DOHH2 (cell line): ENCODE data around the gene GUK1.

ENCODE experiments used
- EZH2phosphoT487 ChIP-seq: fragments of 200-600 bp; sonication (generic); IDR thresholded peaks from 2 replicates; pipeline ENCODE4 v1.6.1; 2017; ENCODE audit warnings: borderline replicate concordance, mild to moderate bottlenecking, antibody characterized with exemption, low read length, moderate library complexity, mixed read lengths
- TF ChIP-seq, protein P1 (sequence below): fragments of 200-600 bp; sonication (generic); IDR thresholded peaks from one replicate; pipeline ENCODE4 v1.5.1; 2014; ENCODE audit warnings: antibody characterized with exemption, mild to moderate bottlenecking, low read depth, low read length; ENCODE audit not compliant: poor library complexity, severe bottlenecking

DNA sequence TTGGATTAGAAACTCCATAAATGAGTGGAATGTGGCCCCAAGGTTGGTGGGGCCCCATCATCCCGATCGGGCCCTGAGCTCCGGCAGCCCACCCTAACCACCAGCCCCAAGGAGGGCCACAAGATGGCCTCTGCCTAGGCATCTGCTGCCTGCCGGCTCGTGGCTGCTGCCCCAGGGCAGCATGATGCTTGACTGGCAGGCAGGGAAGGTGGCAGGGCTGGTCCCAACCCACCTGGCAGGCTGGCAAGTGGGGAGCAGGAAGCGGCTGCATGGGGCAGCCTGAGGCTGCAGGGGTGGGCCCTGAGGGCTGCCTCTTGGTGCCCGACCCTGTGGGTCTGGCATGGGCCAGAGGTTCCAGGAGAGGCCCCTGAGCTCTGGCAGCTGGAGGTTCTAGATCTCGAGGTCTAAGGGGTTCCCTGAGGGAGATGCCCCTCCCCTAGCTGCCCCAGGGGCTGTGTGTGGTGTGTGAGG, 8.9 kb downstream of the GUK1 start:
- TF ChIP-seq, protein P1, sequence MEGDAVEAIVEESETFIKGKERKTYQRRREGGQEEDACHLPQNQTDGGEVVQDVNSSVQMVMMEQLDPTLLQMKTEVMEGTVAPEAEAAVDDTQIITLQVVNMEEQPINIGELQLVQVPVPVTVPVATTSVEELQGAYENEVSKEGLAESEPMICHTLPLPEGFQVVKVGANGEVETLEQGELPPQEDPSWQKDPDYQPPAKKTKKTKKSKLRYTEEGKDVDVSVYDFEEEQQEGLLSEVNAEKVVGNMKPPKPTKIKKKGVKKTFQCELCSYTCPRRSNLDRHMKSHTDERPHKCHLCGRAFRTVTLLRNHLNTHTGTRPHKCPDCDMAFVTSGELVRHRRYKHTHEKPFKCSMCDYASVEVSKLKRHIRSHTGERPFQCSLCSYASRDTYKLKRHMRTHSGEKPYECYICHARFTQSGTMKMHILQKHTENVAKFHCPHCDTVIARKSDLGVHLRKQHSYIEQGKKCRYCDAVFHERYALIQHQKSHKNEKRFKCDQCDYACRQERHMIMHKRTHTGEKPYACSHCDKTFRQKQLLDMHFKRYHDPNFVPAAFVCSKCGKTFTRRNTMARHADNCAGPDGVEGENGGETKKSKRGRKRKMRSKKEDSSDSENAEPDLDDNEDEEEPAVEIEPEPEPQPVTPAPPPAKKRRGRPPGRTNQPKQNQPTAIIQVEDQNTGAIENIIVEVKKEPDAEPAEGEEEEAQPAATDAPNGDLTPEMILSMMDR: no peak
- no peak for TF ChIP-seq EZH2phosphoT487
